ENCODE measurements around the gene THRAP3. TPM values are rescaled to one million over a fixed set of nuclear protein-coding genes. Genes with fewer than 3 reads are reported as not detected.
A peak's percentile ranks its signal among the peaks of the same experiment; 100 is the strongest.

Gene THRAP3
- total RNA-seq, 1 donor from 2014 or later = 39.5 TPM

DNA sequence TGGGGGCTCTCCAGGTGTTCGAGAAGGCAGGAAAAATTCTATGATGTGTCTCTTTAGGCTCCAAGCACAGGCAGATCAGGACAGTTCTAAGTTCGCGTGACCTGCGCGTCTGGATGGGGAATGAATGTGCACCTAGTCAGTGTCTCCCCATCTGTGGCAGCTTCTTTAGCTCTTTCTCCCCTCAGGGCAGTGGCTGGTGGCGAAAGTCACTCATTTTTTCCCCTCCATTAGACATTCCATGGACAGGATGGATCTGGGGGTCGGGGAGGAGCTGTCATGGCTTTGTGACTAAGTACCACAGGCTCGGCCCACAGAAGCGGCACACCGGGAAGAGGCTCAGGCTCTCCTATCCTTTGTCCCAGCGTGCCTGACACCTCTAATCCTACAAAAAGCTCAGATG lies 130.2 kb downstream of the THRAP3 start:
- Histone ChIP-seq H3K27ac (peak overlapping the region in 1 of 2 donors; percentile 89), H3K9me3 (no peaks in the 10 kb centered on the region), H3K4me1 (peaks cover 36 to 39% of the 10 kb centered on the region in 2 donors), H3K27me3 (no peaks in the 10 kb centered on the region), H3K36me3 (peaks cover 38 to 53% of the 10 kb centered on the region in 2 donors), H3K4me3 (no peak overlapping the region)
- TF ChIP-seq, protein P1, sequence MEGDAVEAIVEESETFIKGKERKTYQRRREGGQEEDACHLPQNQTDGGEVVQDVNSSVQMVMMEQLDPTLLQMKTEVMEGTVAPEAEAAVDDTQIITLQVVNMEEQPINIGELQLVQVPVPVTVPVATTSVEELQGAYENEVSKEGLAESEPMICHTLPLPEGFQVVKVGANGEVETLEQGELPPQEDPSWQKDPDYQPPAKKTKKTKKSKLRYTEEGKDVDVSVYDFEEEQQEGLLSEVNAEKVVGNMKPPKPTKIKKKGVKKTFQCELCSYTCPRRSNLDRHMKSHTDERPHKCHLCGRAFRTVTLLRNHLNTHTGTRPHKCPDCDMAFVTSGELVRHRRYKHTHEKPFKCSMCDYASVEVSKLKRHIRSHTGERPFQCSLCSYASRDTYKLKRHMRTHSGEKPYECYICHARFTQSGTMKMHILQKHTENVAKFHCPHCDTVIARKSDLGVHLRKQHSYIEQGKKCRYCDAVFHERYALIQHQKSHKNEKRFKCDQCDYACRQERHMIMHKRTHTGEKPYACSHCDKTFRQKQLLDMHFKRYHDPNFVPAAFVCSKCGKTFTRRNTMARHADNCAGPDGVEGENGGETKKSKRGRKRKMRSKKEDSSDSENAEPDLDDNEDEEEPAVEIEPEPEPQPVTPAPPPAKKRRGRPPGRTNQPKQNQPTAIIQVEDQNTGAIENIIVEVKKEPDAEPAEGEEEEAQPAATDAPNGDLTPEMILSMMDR (IDR thresholded peaks at IDR 0.05) = no peak
- intact Hi-C loops (cut with DNase I) = no loop called here
- DNase-seq (ENCODE audit: low spot score in 2 of 2) = no peak

Other genes with a start within 250 kb of the THRAP3 start
- gene TEKT2, start 140.3 kb upstream of the THRAP3 start, total RNA-seq = not detected
- gene ADPRS, start 135.6 kb upstream of the THRAP3 start, total RNA-seq = 69.3 TPM
- gene COL8A2, start 99.2 kb upstream of the THRAP3 start, total RNA-seq = 41.7 TPM
- gene TRAPPC3, start 75.0 kb upstream of the THRAP3 start, total RNA-seq = 52.0 TPM
- 209 TPM for gene MAP7D1, start 68.3 kb upstream of the THRAP3 start, total RNA-seq
- gene SH3D21, start 81.9 kb downstream of the THRAP3 start, total RNA-seq = 1.3 TPM
- 251 TPM for gene EVA1B, start 99.2 kb downstream of the THRAP3 start, total RNA-seq
- gene STK40, start 161.5 kb downstream of the THRAP3 start, total RNA-seq = 77.0 TPM
- gene LSM10, start 173.5 kb downstream of the THRAP3 start, total RNA-seq = 9.8 TPM
- 10.6 TPM for gene OSCP1, start 226.0 kb downstream of the THRAP3 start, total RNA-seq
- gene MRPS15, start 239.9 kb downstream of the THRAP3 start, total RNA-seq = 30.4 TPM

All from ascending aorta (tissue), 2 donors.